ENCODE measurements around the gene CCDC61.

CCDC61 gene

DNA sequence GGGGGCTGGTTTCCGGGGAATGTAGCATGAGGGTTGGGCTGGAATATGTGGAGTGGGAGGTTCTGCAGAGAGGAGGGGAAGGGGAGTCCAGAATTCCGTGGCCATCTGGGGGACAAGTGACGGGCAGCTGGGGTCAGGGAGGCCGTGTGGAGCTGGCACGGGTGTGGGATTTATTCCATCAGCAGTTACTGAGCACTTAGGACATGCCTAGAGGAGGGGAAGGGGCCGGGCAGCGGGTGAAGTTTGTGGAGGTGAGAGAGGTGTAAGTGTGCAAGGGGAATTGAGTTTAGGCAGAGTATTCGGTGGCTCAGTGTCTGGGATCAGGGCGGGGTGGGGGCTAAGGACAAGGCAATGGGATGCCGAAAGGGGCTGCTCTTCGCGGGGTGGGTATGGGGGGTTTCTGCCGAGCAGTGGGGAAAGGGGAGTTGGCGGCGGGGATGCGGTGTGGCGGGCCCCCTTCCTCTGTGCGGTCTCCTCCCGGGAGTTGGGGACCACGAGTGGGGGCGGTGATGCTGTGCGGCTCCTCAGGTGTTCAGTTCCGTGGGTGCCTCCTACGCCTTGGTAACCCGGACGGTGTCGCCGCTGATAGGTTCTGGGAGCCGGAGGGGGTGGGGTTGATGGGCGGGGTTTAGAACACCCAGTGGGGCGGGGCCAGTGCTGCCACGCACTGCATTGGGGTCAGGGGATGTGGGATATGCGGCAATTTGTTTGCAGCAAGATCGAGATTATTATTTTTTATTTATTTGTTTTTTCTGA is 5.4 kb downstream of the CCDC61 start:
- no peak overlapping the region for H3K4me3 ChIP-seq (ENCODE audit: low read depth, low read length)

DNA sequence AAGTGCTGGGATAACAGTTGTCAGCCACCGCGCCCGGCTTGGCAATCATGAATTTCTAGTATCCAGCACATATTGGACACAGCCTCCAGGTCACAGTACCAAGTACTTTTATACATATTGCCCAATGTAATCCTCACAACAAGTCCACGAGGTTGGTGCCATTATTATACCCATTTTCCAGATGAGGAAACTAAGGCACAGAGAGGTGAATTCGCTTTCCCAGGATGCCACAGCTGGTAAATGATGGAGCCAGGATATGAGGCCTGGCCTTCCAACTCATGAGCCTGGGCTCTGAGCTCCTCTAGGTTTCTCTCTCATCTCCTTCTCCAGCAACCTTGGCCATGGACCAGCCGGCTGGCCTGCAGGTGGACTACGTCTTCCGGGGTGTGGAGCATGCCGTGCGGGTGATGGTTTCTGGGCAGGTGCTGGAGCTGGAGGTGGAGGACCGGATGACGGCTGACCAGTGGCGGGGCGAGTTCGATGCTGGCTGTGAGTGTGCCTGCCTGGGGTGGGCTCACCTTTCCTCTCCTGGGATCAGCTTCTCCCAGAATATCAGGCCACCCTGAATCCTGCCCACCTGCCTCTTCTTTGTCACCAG is 7.5 kb downstream of the CCDC61 start:
- TF ChIP-seq, protein P1, sequence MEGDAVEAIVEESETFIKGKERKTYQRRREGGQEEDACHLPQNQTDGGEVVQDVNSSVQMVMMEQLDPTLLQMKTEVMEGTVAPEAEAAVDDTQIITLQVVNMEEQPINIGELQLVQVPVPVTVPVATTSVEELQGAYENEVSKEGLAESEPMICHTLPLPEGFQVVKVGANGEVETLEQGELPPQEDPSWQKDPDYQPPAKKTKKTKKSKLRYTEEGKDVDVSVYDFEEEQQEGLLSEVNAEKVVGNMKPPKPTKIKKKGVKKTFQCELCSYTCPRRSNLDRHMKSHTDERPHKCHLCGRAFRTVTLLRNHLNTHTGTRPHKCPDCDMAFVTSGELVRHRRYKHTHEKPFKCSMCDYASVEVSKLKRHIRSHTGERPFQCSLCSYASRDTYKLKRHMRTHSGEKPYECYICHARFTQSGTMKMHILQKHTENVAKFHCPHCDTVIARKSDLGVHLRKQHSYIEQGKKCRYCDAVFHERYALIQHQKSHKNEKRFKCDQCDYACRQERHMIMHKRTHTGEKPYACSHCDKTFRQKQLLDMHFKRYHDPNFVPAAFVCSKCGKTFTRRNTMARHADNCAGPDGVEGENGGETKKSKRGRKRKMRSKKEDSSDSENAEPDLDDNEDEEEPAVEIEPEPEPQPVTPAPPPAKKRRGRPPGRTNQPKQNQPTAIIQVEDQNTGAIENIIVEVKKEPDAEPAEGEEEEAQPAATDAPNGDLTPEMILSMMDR (IDR thresholded peaks at IDR 0.05; ENCODE audit: low read depth, low read length) = no peak
- no peak overlapping the region for H3K4me3 ChIP-seq (ENCODE audit: low read depth, low read length)

More for the DNA sequence above, 5.4 kb downstream of the CCDC61 start:
- TF ChIP-seq, protein P1 (IDR thresholded peaks at IDR 0.05; ENCODE audit: low read depth, low read length) = no peak

DNA sequence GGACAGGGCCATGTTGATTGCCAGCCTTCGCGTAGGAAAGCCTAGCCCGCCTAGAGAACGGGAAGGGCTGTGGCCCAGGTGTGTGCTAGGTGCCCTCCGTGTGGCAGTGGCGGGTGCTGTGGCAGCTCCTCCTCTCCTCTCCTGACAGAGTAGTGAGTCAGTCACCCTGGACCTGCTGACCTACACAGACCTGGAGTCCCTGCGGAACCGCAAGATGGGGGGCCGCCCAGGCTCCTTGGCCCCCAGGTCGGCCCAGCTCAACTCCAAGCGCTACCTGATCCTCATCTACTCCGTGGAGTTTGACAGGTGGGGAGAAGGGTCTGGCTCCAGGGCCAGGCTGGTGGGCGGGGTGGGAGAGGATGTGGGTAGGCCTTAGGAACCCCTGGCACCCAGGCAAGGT is 11.1 kb downstream of the CCDC61 start:
- no peak overlapping the region for H3K4me3 ChIP-seq (ENCODE audit: low read depth, low read length)
- TF ChIP-seq, protein P1 (IDR thresholded peaks at IDR 0.05; ENCODE audit: low read depth, low read length) = no peak

DNA sequence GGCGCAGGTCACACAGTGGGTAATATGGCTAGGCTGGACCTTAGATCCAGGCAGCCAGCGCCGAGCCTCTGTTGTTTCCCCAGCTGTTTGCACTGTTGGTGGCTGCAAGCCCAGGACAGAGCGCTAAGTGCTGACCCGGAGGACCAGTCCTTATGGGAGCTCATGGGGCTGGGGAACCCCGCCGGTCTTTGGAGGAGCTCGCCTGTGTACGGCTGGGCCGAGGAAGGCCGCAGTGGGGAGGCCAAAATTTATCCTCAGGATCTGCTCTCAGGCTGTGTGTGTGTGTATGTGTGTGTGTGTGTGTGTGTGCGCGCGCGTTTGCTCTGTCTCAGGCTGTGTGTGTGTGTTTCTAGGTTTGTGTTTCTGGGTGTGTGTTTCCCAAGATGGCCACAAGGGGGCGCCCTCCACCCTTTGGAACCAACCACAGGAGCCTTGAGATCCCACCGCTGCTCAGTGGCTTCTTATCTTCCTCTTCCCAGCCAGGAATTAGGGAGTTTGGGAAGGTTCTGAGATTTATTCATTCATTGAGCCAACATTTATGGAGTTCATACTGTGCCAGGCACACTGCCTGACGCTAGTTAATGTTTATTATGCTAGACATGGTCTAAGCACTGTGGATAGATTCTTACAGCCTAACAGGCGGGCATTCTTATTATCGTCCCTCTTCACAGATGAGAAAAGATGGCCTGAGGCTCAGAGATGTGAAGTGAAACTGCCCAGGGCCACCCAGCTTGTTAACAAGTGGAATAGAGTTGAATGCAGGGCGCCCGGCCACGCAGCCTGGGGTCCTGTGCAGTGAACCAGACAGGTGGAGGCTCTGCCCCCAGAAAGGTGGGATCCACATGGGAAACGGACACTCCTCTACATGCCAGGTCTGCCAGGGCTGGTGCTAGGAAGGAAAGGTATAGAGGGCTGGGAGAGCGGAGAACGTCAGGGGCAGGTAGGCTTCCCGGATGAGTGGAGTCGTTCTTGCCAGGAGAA is 14.6 kb downstream of the CCDC61 start:
- TF ChIP-seq, protein P1 (IDR thresholded peaks at IDR 0.05; ENCODE audit: low read depth, low read length) = peak; percentile 73
- no peak overlapping the region for H3K4me3 ChIP-seq (ENCODE audit: low read depth, low read length)

DNA sequence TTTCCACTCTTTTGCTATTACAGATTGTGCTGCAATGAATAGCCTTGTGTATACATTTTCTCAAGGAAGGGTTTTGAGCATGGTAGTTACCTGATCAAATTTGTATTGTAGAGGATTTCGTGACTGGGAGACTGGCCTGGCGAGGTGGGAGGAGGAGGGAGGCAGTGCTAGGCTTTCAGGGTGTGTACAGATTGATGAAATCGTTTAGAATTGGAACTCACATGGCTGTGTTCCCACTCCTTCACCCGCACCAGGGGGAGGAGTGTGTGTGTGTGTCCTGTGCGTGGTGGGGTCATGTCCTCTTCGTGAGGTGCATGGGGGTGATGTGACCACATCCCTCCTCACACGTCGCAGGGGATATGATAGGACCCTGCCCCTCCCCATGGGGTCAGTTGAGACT is 19.3 kb downstream of the CCDC61 start:
- H3K4me3 ChIP-seq (ENCODE audit: low read depth, low read length) = no peak overlapping the region
- TF ChIP-seq, protein P1 (IDR thresholded peaks at IDR 0.05; ENCODE audit: low read depth, low read length) = no peak

DNA sequence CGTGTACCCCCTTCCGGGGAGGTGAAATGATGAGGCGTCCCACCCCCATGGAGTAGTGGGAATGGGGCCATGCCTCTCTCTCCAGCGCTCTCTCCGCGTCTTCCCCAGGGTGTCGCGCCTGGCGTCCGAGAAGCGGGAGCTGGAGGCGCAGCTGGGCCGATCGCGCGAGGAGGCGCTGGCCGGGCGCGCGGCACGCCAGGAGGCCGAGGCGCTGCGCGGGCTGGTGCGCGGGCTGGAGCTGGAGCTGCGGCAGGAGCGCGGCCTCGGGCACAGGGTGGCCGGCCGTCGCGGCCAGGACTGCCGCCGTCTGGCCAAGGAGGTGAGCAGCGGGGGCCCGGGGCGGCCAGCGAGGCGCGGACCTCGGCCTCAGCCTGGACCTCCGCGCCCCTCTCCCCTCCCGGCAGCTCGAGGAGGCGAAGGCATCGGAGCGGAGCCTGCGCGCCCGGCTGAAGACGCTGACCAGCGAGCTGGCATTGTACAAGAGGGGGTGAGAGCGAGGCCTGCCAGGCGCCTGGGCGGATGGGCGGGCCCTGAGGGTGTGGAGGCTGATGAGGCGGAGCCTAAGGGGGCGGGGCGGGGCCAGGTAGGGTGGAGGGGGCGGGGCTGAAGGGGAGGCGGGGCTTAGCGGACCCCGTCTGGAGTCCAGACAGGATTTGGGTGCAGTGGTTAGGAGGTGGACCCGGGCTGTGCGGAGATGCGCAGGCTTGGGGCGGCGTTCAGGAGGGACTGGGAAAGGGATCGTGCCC is 19.8 kb downstream of the CCDC61 start:
- H3K4me3 ChIP-seq (ENCODE audit: low read depth, low read length) = no peak overlapping the region
- TF ChIP-seq, protein P1 (IDR thresholded peaks at IDR 0.05; ENCODE audit: low read depth, low read length) = no peak
